T-helper 1 cell (primary cell): ENCODE results near the gene SNRPA.
"Not testable (repeated sequence)": the region's sequence is repeated elsewhere in the genome, so short reads cannot be mapped to it uniquely, and the experiment has no call there.

Experiments used
- DNase-seq, 5 donors: peaks; one replicate each; pipeline ENCODE4 v3.0.0-alpha.2; 2012 to 2020

SNRPA gene

DNA sequence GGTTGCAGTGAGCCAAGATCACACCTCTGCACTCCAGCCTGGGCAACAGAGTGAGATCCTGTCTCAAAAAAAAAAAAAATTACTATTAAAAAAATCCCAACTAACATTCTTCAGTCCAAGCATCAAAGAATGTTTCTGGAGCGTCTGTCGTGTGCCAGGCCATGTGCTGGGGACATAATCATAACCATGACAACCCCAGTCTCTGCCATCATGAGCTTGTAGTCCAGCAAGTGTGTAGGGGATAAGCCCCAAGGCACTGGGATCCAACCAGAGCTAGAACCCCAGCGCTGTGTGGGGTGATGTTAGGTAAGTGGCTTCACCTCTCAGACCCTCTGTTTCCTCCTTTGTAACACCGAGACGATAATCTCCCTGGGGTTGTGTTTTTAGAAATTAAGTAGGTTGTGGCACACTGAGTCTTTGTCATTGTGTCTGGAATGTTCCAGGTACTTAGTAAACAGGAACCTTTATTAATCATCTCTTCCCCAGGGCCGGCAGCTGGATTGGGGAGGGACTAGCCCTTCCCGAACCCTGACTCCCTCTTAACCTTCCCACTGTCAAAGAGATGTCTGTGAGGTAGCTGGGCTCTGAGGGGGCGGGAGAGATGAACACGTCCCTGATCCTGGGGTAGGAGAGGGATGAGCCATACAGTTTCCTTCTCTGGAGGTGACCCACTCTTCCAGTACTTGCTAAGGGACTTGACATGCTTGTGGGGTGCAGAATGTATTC, 28.9 kb upstream of the SNRPA start:
- DNase-seq, result no peak

- DNase-seq, result no peak
These were observed 27.2 kb upstream of the SNRPA start for GRCh38 chr19:40723661-40724254.

DNA sequence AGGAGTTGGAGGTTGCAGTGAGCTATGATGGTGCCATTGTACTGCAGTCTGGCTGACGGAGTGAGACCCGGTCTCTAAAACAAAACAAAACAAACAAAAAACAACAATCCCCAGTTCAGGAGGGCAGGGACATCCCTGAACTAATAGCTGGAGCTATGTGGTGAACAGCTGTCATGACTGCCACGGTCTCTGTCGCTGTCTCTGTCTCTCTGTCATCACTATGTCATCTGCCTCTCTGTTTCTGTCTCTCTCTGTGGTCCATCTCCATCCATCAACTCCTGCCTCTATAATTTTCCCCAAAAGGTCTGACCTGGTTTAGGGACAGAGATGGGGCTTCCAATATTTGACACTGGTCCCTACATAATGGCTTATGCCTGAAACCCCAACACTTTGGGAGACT, 26.7 kb upstream of the SNRPA start:
- DNase-seq, result no peak

DNA sequence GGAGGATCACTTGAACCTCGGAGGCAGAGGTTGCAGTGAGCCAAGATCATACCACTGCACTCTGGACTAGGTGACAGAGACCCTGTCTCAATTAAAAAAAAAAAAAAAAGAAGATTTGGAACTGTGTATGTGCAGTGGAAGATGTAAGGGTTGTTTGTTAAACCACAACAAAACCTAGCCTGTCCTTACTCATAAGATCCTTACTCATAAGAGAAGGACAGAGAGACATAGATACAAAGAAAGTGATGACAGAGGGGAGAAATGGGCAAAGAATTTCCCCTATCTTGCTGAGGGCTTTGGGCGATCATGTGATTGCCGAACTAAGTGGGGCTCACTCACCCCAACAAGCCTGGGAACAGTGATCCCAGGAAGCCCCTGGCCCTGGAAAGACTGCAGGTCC, 26.1 kb upstream of the SNRPA start:
- DNase-seq, result no peak

DNA sequence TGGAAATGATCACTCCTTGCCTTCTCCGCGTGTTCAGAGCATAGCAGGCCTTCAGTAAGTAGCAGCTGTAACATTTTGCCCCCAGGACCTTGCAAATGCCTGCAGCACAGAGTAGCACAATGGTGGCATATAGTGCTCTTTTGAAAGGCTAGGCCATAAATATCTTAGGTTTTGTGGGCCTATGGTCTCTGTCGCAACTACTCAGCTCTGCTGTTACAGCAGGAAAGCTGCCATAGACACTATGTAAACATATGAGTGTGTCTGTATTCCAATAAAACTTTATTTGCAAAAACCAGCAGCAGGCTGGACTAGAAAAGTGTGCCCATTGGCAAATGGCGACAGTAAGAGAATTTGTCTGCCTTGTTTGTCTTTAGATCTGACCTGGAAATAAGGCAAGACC, 24.7 kb upstream of the SNRPA start:
- no peak for DNase-seq

- DNase-seq, result not testable (repeated sequence)
These were observed 20.9 kb upstream of the SNRPA start for GRCh38 chr19:40730065-40730464.

GRCh38 chr19:40732304-40732703, 18.7 kb upstream of the SNRPA start:
- not testable (repeated sequence) for DNase-seq

DNA sequence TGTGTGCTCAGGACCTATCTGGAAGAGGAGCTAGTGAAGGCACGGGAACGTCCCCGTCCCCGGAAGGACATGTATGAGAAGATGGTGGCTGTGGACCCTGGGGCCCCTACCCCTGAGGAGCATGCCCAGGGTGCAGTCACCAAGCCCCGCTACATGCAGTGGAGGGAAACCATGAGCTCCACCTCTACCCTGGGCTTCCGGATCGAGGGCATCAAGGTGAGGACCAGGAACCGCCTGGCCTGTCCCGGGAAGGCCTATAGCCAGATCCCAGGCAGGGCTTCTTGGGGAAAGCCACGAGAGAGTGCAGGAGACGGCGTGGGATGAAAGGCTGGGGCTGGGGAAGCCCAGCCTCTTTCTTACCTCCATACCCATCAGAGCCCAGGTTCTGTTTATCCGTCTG, 17.9 kb upstream of the SNRPA start:
- DNase-seq, result no peak

GRCh38 chr19:40735013-40735771, 15.8 kb upstream of the SNRPA start:
- DNase-seq, result no peak

GRCh38 chr19:40736661-40737060, 14.3 kb upstream of the SNRPA start:
- DNase-seq, result no peak

- DNase-seq, result no peak
These were observed 13.8 kb upstream of the SNRPA start for GRCh38 chr19:40737102-40737644.

DNA sequence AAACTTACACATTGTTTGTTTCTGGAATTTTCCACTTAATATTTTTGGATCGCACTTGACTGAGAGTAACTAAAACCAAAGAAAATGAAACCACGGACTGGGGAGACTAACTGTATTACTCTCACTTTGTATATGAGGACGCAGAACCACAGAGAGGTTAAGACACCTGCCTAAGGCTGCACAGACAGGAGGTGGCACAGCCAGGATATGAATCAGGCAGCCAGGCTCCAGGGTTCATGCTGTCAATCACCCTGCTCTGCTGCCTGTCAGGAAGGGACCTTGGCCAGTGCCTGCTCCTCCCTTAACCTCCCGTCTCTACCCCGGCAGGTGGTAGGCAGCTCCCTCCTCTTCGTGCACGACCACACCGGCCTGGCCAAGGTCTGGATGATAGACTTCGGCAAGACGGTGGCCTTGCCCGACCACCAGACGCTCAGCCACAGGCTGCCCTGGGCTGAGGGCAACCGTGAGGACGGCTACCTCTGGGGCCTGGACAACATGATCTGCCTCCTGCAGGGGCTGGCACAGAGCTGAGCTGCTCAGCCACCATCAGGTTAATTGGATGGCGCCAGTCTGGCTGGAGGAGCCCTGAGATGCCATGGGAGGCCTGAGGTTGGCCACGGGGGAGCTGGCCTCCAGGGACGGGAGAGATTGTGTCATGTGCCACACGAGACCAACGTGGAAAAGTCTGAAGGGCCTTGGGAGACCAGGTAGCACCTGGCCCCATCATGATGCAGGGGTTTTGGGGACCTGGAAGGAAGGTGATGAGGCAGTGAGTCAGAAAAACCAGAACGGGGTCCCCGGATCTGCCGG, 11.8 kb upstream of the SNRPA start:
- DNase-seq, result no peak

DNA sequence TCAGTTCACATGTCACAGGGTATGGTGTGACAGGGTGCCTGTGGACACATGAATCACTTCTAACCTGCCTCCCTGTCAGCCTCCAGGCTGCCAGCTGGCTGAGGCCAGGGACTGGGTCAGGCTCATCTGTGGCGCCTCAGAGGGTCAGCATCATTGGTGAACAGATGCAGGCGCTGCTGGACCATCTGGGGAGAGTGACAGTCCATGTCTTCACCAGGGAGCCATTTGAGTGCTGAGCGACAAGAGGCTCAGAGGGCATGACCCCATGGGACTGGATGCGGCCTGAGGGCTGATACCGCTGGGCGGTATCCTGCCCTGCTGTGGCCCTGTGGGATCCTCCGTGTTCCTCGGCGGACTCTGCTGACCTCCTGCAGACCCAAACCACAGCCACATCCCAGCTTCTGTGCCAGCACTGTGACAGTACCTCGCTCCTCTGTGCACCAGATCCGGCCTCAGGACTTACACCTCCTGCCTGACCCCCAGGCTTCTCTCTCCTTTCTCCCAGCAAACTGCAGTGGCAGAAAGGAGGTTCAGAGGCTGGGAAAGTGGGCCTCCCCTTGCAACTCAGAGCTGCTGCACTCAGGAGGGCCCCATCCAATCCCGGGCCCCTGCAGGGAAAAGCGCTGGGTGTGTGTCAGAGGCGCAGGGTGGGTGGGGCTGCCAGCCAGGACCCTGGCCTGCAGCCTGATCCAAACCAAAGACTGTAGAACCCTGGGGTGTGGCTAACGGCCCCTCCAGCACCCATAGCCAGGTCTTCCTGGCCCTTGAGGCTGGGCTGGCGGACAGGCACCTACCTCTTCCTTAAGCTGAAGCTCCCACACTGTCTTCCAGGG, 10.9 kb upstream of the SNRPA start:
- no peak for DNase-seq

DNA sequence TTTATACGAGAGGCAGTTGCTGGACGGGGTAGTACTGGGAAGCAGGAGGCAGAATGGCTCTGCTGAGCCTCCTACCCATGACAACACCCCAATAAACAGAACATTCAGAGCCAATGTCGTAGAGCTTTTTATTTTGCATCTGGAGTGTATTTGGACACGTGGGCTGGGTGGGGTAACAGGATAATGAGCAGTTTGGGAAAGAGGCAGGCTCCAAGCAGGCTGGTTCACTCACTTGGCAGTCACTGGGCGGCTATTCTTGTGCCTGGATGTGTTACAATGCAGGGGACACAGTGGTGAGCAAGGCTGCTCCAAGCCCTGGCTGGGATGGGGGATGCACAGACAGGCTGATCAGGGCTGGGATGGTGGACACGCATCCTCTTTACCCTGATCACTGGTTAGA, 10.3 kb upstream of the SNRPA start:
- no peak for DNase-seq

GRCh38 chr19:40741527-40742390, 9.2 kb upstream of the SNRPA start:
- no peak for DNase-seq

DNA sequence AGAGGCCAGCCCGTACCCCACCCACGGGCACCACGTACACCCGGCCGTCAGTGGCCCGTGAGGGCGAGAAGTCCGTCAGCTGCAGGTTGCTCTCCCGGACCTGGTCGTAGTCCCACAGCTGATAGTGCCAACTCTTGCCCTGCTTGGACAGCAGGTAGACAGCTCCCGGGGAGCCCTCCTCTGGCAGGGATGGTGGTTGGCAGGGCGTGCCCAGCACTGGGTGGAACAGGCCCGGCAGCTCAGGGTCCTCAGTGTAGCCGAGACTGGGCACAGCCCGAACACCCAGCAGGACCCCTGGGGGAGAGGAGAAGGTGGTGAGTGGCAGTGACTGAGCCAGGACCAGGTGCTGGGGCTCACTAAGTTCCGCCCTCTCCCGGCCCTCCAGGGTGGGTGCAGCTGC, 8.5 kb upstream of the SNRPA start:
- DNase-seq, result no peak

DNA sequence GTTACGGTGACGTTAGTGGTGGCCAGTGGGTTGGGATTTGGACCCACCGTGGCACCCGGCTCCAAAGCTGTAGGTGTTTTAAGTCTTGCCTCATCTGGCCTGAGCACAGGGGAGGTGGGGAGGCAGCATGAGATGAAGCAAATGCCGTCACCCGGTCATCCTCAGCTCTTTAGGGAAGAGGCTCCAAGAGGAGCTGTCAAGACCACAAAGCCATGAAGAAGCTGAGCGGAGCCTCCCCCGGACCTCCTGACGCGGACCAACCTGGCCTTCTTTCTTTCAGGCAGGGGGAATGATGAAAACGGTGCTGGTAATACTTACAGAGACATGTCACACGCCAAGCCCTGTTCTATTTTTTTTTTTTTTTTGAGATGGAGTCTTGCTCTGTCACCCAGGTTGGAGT, 8.1 kb upstream of the SNRPA start:
- DNase-seq, result no peak

GRCh38 chr19:40743926-40744325, 7.1 kb upstream of the SNRPA start:
- no peak for DNase-seq

DNA sequence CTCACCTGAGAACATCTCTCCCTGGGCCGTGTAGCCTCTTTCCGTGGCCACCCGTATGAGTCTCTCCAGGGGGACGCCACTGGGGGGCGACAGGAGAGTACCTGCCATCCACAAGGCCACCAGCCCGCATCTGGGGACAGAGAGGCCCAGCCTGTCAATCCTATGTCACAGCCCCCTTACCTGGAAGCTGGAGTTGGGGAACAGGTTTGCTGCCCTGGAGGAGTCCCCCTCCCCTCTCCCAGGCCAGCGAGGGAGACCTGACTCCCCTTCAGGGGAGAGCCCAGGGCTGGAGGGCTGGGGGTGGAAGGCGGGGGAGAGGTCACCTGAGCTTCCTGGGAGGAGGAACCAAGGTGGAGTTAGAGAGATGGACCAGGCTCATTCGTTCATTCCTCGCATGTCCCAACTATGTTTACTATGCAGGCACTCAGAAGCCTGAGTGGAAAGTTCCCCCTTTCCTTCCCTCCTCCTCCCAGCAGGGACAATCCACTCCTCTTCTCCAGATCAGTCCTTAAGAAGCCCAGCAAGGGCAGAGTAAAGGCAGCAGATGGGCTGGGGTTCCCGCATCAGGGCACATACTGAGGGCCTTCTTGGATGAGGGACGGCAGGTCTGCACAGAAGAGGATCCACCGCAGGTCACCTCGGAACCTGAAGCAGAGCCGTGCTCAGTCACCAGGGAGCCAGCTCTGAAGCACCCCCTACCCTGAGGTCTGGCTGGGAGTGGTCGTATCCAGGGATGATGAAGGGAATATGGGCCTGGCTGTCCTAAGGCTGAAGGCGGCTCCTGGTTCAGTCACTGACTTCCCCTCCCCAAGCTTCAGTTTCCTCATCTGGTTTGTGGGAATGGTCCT, 6.2 kb upstream of the SNRPA start:
- DNase-seq, result no peak

DNA sequence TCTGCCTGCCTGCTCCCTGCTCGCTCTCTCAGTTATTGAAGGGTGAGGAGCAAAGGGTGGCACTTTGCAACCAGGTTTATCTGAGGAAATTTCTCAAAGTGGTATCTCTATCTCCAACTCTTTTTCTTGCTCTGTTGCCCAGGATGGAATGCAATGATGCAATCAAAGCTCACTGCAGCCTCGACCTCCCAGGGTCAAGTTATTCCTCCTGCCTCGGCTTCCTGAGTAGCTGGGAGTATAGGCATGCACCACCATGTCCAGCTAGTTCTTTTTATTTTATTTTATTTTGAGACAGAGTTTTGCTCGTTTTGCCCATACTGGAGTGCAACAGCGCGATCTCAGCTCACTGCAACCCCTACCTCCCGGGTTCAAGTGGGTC, 5.6 kb upstream of the SNRPA start:
- no peak for DNase-seq
